Cardiac muscle cell (in vitro differentiated cells and primary cell): Measurements from ENCODE around the gene ENOX1. TPM values are rescaled to one million over a fixed set of nuclear protein-coding genes. Genes with fewer than 3 reads are reported as not detected.
"Not testable (repeated sequence)": the region's sequence is repeated elsewhere in the genome, so short reads cannot be mapped to it uniquely, and the experiment has no call there.

Experiments used
- DNase-seq, 2 donors: peaks; one replicate each; pipeline versions ENCODE4 v3.0.0 to v3.0.0-alpha.2; 2010 to 2017; ENCODE audit warnings: low read depth in 1 of 2, low spot score in 1 of 2
- H3K27ac ChIP-seq: fragments of 200-600 bp; sonication (generic); 2 replicates; pipeline ENCODE4 v1.5.1; 2016
- H3K27me3 ChIP-seq: fragments of 200-600 bp; sonication (generic); 2 replicates; pipeline ENCODE4 v1.6.0; 2016; ENCODE audit warnings: control low read depth
- H3K36me3 ChIP-seq: fragments of 200-600 bp; sonication (generic); 2 replicates; pipeline ENCODE4 v1.5.1; 2016; ENCODE audit warnings: control low read depth
- H3K4me1 ChIP-seq: fragments of 200-600 bp; sonication (generic); 2 replicates; pipeline ENCODE4 v1.8.1; 2017; ENCODE audit warnings: low read depth, mild to moderate bottlenecking, mixed run types
- H3K4me3 ChIP-seq: fragments of 200-600 bp; sonication (generic); 2 replicates; pipeline ENCODE4 v1.5.1; 2016; ENCODE audit warnings: mild to moderate bottlenecking
- H3K9me3 ChIP-seq: fragments of 200-600 bp; sonication (generic); 2 replicates; pipeline ENCODE4 v1.5.1; 2017; ENCODE audit warnings: low read depth, mild to moderate bottlenecking, control low read depth
- polyA plus RNA-seq: library from polyadenylated mRNA; unstranded; fragments of >200 nt; fragmentation: Nextera tagmentation; extraction: Ambion mirVana; gene quantifications from 2 replicates; pipeline ENCODE4 v1.2.1, GENCODE V29; 2016
- total RNA-seq: library from RNA; depleted of rRNA; stranded (reverse); fragments of >200 nt; gene quantifications from 2 replicates; pipeline ENCODE4 v1.2.3, GENCODE V29; 2016
- TF ChIP-seq, protein P1 (sequence below): IDR thresholded peaks from 2 replicates; pipeline ENCODE4 v1.5.1; 2012; ENCODE audit warnings: low read depth, mild to moderate bottlenecking, low read length

Gene ENOX1
- total and polyA plus RNA-seq, 2 experiments from 2014 or later: 2.0 to 5.1 TPM

DNA sequence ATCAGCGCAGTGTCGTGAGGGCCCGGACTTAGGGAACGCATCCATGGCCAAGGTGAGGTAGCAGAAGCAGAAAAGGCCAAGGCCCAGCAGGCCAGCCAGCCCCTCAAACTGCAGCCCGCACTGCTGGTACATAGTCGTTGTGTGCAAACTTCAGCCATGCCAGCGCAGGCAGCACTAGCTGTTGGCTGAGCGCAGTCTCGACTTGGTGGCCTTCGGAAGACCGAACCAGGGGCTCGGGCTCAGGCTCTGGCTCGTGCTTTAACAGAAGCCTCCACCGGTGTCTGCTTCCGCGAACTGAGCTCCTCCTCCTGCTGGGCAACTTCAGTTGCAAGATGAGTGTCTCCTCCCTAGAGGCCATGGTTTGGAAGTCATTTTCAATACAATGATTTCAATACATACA is 605.9 kb downstream of the ENOX1 start:
- H3K9me3 ChIP-seq: no peaks in the 10 kb centered on the region
- no peak for DNase-seq
- no peak overlapping the region for H3K4me3 ChIP-seq
- H3K27me3 ChIP-seq: no peaks in the 10 kb centered on the region
- no peak overlapping the region for H3K27ac ChIP-seq
- TF ChIP-seq, protein P1, sequence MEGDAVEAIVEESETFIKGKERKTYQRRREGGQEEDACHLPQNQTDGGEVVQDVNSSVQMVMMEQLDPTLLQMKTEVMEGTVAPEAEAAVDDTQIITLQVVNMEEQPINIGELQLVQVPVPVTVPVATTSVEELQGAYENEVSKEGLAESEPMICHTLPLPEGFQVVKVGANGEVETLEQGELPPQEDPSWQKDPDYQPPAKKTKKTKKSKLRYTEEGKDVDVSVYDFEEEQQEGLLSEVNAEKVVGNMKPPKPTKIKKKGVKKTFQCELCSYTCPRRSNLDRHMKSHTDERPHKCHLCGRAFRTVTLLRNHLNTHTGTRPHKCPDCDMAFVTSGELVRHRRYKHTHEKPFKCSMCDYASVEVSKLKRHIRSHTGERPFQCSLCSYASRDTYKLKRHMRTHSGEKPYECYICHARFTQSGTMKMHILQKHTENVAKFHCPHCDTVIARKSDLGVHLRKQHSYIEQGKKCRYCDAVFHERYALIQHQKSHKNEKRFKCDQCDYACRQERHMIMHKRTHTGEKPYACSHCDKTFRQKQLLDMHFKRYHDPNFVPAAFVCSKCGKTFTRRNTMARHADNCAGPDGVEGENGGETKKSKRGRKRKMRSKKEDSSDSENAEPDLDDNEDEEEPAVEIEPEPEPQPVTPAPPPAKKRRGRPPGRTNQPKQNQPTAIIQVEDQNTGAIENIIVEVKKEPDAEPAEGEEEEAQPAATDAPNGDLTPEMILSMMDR: no peak
- H3K36me3 ChIP-seq: no peaks in the 10 kb centered on the region
- peaks cover 5% of the 10 kb centered on the region for H3K4me1 ChIP-seq

DNA sequence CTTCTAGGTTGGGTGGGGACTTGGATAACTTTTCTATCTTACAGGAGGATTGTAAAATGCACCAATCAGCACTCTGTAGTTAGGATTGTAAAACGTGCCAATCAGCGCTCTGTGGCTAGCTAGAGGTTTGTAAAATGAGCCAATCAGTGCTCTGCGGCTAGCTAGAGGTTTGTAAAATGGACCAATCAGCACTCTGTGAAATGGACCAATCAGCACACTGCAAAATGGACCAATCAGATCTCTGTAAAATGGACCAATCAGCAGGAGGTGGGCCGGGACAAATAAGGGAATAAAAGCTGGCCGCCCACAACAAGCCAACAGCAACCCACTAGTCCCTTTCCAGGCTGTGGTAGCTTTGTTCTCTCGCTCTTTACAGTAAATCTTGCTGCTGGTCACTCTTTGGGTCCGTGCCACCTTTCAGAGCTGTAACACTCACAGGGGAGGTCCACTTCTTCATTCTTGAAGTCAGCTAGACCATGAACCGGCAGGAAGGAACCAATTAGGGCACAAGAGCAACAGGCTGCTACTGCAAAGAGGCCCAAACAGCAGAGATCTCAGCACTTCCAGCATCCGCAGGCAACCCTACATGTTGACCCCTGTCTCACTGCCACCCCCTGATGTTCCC is 606.6 kb downstream of the ENOX1 start:
- Histone ChIP-seq H3K27me3 (no peaks in the 10 kb centered on the region), H3K27ac (no peak overlapping the region), H3K4me3 (no peak overlapping the region), H3K36me3 (no peaks in the 10 kb centered on the region), H3K9me3 (no peaks in the 10 kb centered on the region), H3K4me1 (peaks cover 4% of the 10 kb centered on the region)
- TF ChIP-seq, protein P1: no peak
- DNase-seq: no peak

DNA sequence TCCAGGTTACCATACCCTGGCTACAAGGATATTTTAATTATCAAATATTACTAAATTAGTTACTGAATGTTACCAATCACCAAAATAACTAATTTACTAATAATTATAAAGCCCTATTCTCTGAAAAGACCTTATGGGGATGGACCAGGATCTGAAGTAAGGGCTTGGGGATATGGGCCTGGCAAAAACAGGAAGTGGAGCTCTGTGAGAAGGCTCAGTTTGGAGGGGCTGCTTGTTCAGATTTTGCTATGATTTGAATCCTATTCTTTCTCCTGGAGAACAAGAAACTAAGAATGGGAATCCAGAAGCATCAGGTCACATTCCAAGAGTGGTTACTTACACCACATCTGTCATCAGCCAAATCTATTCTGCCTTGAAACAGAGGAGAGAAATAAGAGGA is 615.3 kb downstream of the ENOX1 start:
- Histone ChIP-seq H3K9me3 (no peaks in the 10 kb centered on the region), H3K4me3 (no peak overlapping the region), H3K27ac (no peak overlapping the region), H3K27me3 (no peaks in the 10 kb centered on the region), H3K36me3 (no peaks in the 10 kb centered on the region), H3K4me1 (peaks cover 12% of the 10 kb centered on the region)
- no peak for DNase-seq
- TF ChIP-seq, protein P1: no peak

DNA sequence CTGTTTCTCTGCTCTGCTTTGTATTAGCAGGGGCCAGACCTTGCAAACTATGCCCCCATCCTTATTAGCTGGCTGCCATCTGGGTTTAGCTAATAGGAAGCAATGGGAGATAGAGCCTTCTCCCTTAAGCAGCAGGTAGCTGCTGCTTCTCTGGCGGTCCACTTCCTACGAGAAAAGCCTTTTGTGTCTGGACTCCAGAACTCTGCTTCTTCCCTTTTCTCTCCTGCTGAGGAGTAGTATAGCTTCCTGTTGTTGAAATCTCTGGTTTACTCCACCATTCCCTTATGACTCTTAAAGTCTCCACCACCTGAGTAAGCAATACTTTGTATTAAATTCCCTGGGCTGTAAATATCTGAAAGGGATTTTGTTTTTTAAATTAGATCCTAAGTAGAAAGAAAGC is 616.3 kb downstream of the ENOX1 start:
- DNase-seq: no peak
- TF ChIP-seq, protein P1: no peak
- H3K4me3 ChIP-seq: no peak overlapping the region

DNA sequence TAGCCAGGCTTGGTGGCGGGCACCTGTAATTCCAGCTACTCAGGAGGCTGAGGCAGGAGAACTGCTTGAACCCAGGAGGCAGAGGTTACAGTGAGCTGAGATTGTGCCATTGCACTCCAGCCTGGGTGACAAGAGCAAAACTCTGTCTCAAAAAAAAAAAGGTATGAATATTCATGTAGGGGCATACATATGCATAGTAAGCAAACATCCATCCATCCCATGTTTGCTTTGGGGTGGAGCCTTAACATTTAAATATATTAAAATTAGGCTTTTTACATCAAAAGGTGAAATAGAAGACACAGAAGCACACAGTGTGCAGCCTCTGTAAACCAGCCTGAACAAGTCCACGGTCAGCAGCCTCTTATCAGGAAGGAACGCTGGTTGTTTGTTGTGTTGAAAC is 618.3 kb downstream of the ENOX1 start:
- not testable (repeated sequence) for H3K9me3 ChIP-seq, H3K27me3 ChIP-seq, H3K27ac ChIP-seq, DNase-seq, H3K4me3 ChIP-seq, H3K36me3 ChIP-seq
- peaks cover 12% of the 10 kb centered on the region for H3K4me1 ChIP-seq

More for the DNA sequence above, 616.3 kb downstream of the ENOX1 start:
- no peaks in the 10 kb centered on the region for H3K36me3 ChIP-seq
- no peaks in the 10 kb centered on the region for H3K27me3 ChIP-seq
- H3K9me3 ChIP-seq: no peaks in the 10 kb centered on the region
- no peak overlapping the region for H3K27ac ChIP-seq
- peaks cover 12% of the 10 kb centered on the region for H3K4me1 ChIP-seq

DNA sequence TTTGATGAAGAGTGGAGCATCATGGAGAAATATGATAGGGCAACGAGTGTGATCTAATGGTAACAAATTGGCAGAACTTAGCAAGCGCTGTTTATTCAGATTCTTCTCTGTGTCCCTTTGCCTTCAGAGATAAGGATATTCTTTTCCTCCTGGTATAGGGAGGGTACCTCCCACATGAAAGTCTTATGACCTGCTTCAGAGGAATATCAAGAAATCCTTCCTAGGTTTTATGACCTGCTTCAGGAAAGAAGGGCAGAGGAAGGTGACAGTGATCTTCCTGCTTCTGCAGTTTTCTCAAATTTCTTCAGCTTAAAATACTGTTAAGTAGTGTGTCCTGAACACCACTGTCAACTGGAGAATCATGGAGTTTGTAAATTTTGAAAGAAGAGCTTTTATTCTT is 619.0 kb downstream of the ENOX1 start:
- Histone ChIP-seq H3K4me1 (peaks cover 12% of the 10 kb centered on the region), H3K27ac (no peak overlapping the region), H3K9me3 (no peaks in the 10 kb centered on the region), H3K36me3 (no peaks in the 10 kb centered on the region), H3K27me3 (no peaks in the 10 kb centered on the region), H3K4me3 (no peak overlapping the region)
- DNase-seq: no peak
- TF ChIP-seq, protein P1: no peak
